HepG2 (cell line): ENCODE measurements around the gene INHBC. TPM values are rescaled to one million over a fixed set of nuclear protein-coding genes. Genes with fewer than 3 reads are reported as not detected.

ENCODE experiments used
- ATAC-seq: fragments of 200-7000 bp; cut with Tn5 transposase; 3 replicates; pipeline ENCODE4 v1.9.1; 2020; ENCODE audit warnings: mild to moderate bottlenecking, moderate library complexity
- BruUV-seq: library from RNA; stranded (reverse); fragments of 400-500 nt; replicated peaks from 2 replicates; lab custom pipeline; 2021; lab: Mats Ljungman, UMichigan
- CTCF ChIA-PET: fragments of 300-600 bp; formaldehyde crosslinking; extraction: SDS; loops from one replicate; lab custom pipeline; 2021; ENCODE audit warnings: low total read pairs, inconsistent platforms, low intra/inter-chr PET ratio; lab: Yijun Ruan, JAX
- POLR2A ChIA-PET: fragments of 350-600 bp; sonication (Branson Sonifier 250); formaldehyde crosslinking; loops from one replicate; lab custom pipeline; 2020; ENCODE audit warnings: antibody characterized with exemption, inconsistent platforms; lab: Yijun Ruan, JAX
- DNase-seq: peaks from one replicate; pipeline ENCODE4 v3.0.0-alpha.2; 2015; ENCODE audit warnings: low spot score
- FAIRE-seq: peaks from 3 replicates; lab custom pipeline; 2011; peaks lifted over from hg19 to GRCh38; lab: Jason Lieb, UNC
- H2AFZ ChIP-seq: one replicate; pipeline ENCODE4 v1.6.1; 2011; ENCODE audit warnings: low read length, inconsistent platforms
- H3K27ac ChIP-seq: fragments of 300-600 bp; 3 replicates; pipeline ENCODE4 v1.8.0; 2011; ENCODE audit warnings: mixed run types, mild to moderate bottlenecking, mixed read lengths, low read length, inconsistent platforms; ENCODE audit not compliant: insufficient read depth; ENCODE audit errors: extremely low read length
- H3K27me3 ChIP-seq, 2 experiments: fragments of 200-600 bp in 1 of 2; 2 replicates in 1 of 2; 3 replicates in 1 of 2; pipeline versions ENCODE4 v1.6.0 to v1.8.0; 2011; ENCODE audit warnings: low read length in 2 of 2, mild to moderate bottlenecking in 2 of 2, moderate library complexity in 2 of 2, inconsistent platforms in 1 of 2; ENCODE audit not compliant: insufficient read depth in 2 of 2, control insufficient read depth in 1 of 2
- H3K36me3 ChIP-seq, 2 experiments: fragments of 200-600 bp in 1 of 2; replicated peaks in 1 of 2; 2 replicates in 1 of 2; 3 replicates in 1 of 2; pipeline versions ENCODE4 v1.5.1 to v1.8.0; 2011; ENCODE audit warnings: low read length in 2 of 2, inconsistent platforms in 1 of 2; ENCODE audit not compliant: insufficient read depth in 2 of 2, control insufficient read depth in 1 of 2
- H3K4me1 ChIP-seq: 2 replicates; pipeline ENCODE4 v1.5.1; 2012; ENCODE audit warnings: low read length, inconsistent platforms; ENCODE audit not compliant: insufficient read depth
- H3K4me2 ChIP-seq: 2 replicates; pipeline ENCODE4 v1.6.0; 2011; ENCODE audit warnings: low read depth, low read length, inconsistent platforms
- H3K4me3 ChIP-seq, 3 experiments: fragments of 200-600 bp in 1 of 3; sonication (generic), shearing (Covaris generic) in 1 of 3; replicated peaks in 1 of 3; 2 replicates each; pipeline ENCODE4 v1.5.1; 2011 to 2016; ENCODE audit warnings: low read length in 3 of 3, inconsistent platforms in 2 of 3, low read depth in 2 of 3, mild to moderate bottlenecking in 2 of 3, control low read depth in 1 of 3, mixed read lengths in 1 of 3; ENCODE audit not compliant: insufficient read depth in 1 of 3
- H3K79me2 ChIP-seq: one replicate; pipeline ENCODE4 v1.6.1; 2011; ENCODE audit warnings: low read length, inconsistent platforms; ENCODE audit not compliant: insufficient read depth
- H3K9ac ChIP-seq: 2 replicates; pipeline ENCODE4 v1.6.0; 2011; ENCODE audit warnings: mild to moderate bottlenecking, low read depth, low read length, inconsistent platforms; ENCODE audit not compliant: insufficient read depth
- H3K9me3 ChIP-seq: 2 replicates; pipeline ENCODE4 v1.5.1; 2012; ENCODE audit warnings: mild to moderate bottlenecking, low read length
- H4K20me1 ChIP-seq: 2 replicates; pipeline ENCODE4 v1.6.0; 2011; ENCODE audit warnings: inconsistent platforms, mild to moderate bottlenecking, low read length, moderate library complexity; ENCODE audit not compliant: insufficient read depth
- CSRNP2 ChIP-seq: sonication (generic); formaldehyde crosslinking; conservative IDR thresholded peaks from 2 replicates; pipeline ENCODE4 v1.8.0; 2022; ENCODE audit warnings: low read depth, missing genetic modification reagents
- E2F1 ChIP-seq: sonication (generic); formaldehyde crosslinking; IDR thresholded peaks from 2 replicates; pipeline ENCODE4 v1.5.0; 2020; ENCODE audit warnings: missing genetic modification reagents
- MAX ChIP-seq: IDR thresholded peaks from 2 replicates; pipeline ENCODE4 v1.6.1; 2012; ENCODE audit warnings: inconsistent platforms
- MEIS2 ChIP-seq: sonication (generic); formaldehyde crosslinking; IDR thresholded peaks from 2 replicates; pipeline ENCODE4 v1.9.0; 2021; ENCODE audit warnings: mild to moderate bottlenecking, missing genetic modification reagents
- SMC3 ChIP-seq: IDR thresholded peaks from 2 replicates; pipeline ENCODE4 v1.6.1; 2011; ENCODE audit warnings: low read length, improper control_type of control experiment
- STAG1 ChIP-seq: sonication (generic); formaldehyde crosslinking; IDR thresholded peaks from 2 replicates; pipeline ENCODE4 v1.4.0; 2020; ENCODE audit warnings: missing genetic modification reagents
- TARDBP ChIP-seq: sonication (generic); formaldehyde crosslinking; IDR thresholded peaks from 2 replicates; pipeline ENCODE4 v1.8.0; 2022; ENCODE audit warnings: mild to moderate bottlenecking, missing genetic modification reagents
- TBX2 ChIP-seq: sonication (generic); formaldehyde crosslinking; IDR thresholded peaks from 2 replicates; pipeline ENCODE4 v1.5.0; 2020; ENCODE audit warnings: missing genetic modification reagents, mild to moderate bottlenecking, borderline replicate concordance
- TERF1 ChIP-seq: sonication (generic); formaldehyde crosslinking; IDR thresholded peaks from 2 replicates; pipeline ENCODE4 v1.8.0; 2022; ENCODE audit warnings: mild to moderate bottlenecking, missing genetic modification reagents, moderate library complexity
- ZBTB33 ChIP-seq: sonication (generic); formaldehyde crosslinking; IDR thresholded peaks from 2 replicates; pipeline ENCODE4 v1.4.0; 2020; ENCODE audit warnings: missing genetic modification reagents
- ZBTB39 ChIP-seq: sonication (generic); formaldehyde crosslinking; IDR thresholded peaks from 2 replicates; pipeline ENCODE4 v1.5.0; 2020; ENCODE audit warnings: missing genetic modification reagents
- ZNF790 ChIP-seq: sonication (generic); formaldehyde crosslinking; IDR thresholded peaks from 2 replicates; pipeline ENCODE4 v1.8.0; 2022; ENCODE audit warnings: missing genetic modification reagents, mild to moderate bottlenecking, borderline replicate concordance
- WGBS: methylation state at CpG from one replicate; pipeline ENCODE4 v1.1.6; 2017; ENCODE audit warnings: low lambda C conversion rate; 5-methylcytosine and 5-hydroxymethylcytosine counted together
- in situ Hi-C: cut with HindIII; loops from 2 replicates; pipeline ENCODE4 v1.10.0; 2017; ENCODE audit warnings: low pct_unique_long_range_greater_than_20kb; ENCODE audit not compliant: extremely low pct_ligation_motif_present
- intact Hi-C: fragments of 100-400 bp; cut with micrococcal nuclease; formaldehyde crosslinking; loops from one replicate; pipeline ENCODE4 v1.10.0; 2022; ENCODE audit not compliant: unreplicated experiment
- polyA plus RNA-seq, 8 experiments: library from polyadenylated mRNA; depleted of rRNA in 3 of 8; stranded (reverse) in 7 of 8; unstranded in 1 of 8; fragments of >200 nt; fragmentation: Illumina TruSeq in 4 of 8; extraction: Trizol in 4 of 8; gene quantifications; 2 replicates each; pipeline versions ENCODE4 v1.2.1 to v1.2.3, GENCODE V29; 2011 to 2016; ENCODE audit warnings: low read depth in 4 of 8, missing spikeins in 1 of 8, mixed read lengths in 1 of 8; ENCODE audit not compliant: insufficient read depth in 1 of 8
- total RNA-seq, 5 experiments: library from RNA; depleted of rRNA; stranded (reverse); fragments of >200 nt; fragmentation: Illumina TruSeq; extraction: Trizol; gene quantifications; 2 replicates each; pipeline ENCODE4 v1.2.3, GENCODE V29; 2016; ENCODE audit warnings: low read depth in 1 of 5

INHBC gene
- total and polyA plus RNA-seq, 2 of the 13 experiments (the other 11 are each of a cell fraction or from before 2014, with no cell fraction given) = 1.8 to 13.8 TPM

- ChIA-PET POLR2A (interaction anchor here (1.1 kb wide), 1 partner anchor 45 kb away, joined by 4 read pairs; the partner anchor contains the start of gene DDIT3), CTCF (no interaction called here)
- 79% methylated on average over 29 of the region's 29 CpGs for WGBS
- no TSS peak for BruUV-seq
- DNase-seq (no peak), FAIRE-seq (no peak), ATAC-seq (peak; percentile 6; the same call in 1 of the 3 replicates)
- peaks cover 8 to 74% of the 10 kb centered on the region in 2 experiments for H3K27me3 ChIP-seq
- in situ Hi-C loops = no loop called here
- no peak overlapping the region for H3K27ac ChIP-seq
- H3K4me2 ChIP-seq = peak overlapping the region; percentile 67
- H3K4me3 ChIP-seq = peak overlapping the region in 2 of 3 experiments; percentile 27 to 63; a peak in 3 of 6 replicates
- no peak overlapping the region for H2AFZ ChIP-seq
- peaks cover 38% of the 10 kb centered on the region for H3K4me1 ChIP-seq
- H3K79me2 ChIP-seq = no peaks in the 10 kb centered on the region
- H3K36me3 ChIP-seq = no peaks in the 10 kb centered on the region
- H4K20me1 ChIP-seq = no peaks in the 10 kb centered on the region
- H3K9me3 ChIP-seq = no peaks in the 10 kb centered on the region
- H3K9ac ChIP-seq = no peak overlapping the region
- intact Hi-C loops = no loop called here
- TF ChIP-seq MAX (no peak), TERF1 (CRISPR knock-in tag) (peak; percentile 54; the same call in 1 of the 2 replicates), ZBTB39 (CRISPR knock-in tag) (no peak), MEIS2 (CRISPR knock-in tag) (no peak), TARDBP (CRISPR knock-in tag) (no peak), CSRNP2 (CRISPR knock-in tag) (no peak), STAG1 (CRISPR knock-in tag) (0 out of 2 replicates have a peak, but pooled peaks have one; percentile 0), TBX2 (no peak), E2F1 (CRISPR knock-in tag) (no peak), ZBTB33 (CRISPR knock-in tag) (peak; percentile 78), ZNF790 (no peak), SMC3 (no peak)
Measured at GRCh38 chr12:57476162-57476992, 41.8 kb downstream of the INHBC start.
